Measurements from ENCODE around the gene ZWILCH.

The ZWILCH gene

DNA sequence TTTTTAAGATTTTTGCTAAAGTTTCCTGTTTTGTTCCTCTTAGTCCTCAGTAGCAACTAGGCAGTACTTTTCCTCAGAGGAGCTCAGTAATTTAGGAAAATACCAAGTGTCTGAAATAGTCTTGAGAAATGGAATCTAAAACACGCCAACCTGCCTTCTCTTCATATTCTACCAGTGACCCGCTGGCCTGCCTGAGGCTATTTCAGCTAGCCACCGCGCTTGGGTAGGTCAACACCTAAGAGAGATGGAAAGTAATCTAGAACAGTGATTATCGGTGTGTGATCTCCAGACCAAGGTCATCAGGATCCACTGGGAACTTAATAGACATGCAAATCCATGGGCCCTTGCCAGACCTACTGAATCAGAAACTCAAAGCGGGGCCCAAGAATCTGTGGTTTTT, 53.1 kb downstream of the ZWILCH start:
- no peak overlapping the region for H3K4me3 ChIP-seq (ENCODE audit: low read depth, low read length)
- no peak for DNase-seq (ENCODE audit: low read depth)
- TF ChIP-seq, protein P1, sequence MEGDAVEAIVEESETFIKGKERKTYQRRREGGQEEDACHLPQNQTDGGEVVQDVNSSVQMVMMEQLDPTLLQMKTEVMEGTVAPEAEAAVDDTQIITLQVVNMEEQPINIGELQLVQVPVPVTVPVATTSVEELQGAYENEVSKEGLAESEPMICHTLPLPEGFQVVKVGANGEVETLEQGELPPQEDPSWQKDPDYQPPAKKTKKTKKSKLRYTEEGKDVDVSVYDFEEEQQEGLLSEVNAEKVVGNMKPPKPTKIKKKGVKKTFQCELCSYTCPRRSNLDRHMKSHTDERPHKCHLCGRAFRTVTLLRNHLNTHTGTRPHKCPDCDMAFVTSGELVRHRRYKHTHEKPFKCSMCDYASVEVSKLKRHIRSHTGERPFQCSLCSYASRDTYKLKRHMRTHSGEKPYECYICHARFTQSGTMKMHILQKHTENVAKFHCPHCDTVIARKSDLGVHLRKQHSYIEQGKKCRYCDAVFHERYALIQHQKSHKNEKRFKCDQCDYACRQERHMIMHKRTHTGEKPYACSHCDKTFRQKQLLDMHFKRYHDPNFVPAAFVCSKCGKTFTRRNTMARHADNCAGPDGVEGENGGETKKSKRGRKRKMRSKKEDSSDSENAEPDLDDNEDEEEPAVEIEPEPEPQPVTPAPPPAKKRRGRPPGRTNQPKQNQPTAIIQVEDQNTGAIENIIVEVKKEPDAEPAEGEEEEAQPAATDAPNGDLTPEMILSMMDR (IDR thresholded peaks at IDR 0.05; ENCODE audit: control insufficient read depth, extremely low read depth, insufficient read depth), result no peak

DNA sequence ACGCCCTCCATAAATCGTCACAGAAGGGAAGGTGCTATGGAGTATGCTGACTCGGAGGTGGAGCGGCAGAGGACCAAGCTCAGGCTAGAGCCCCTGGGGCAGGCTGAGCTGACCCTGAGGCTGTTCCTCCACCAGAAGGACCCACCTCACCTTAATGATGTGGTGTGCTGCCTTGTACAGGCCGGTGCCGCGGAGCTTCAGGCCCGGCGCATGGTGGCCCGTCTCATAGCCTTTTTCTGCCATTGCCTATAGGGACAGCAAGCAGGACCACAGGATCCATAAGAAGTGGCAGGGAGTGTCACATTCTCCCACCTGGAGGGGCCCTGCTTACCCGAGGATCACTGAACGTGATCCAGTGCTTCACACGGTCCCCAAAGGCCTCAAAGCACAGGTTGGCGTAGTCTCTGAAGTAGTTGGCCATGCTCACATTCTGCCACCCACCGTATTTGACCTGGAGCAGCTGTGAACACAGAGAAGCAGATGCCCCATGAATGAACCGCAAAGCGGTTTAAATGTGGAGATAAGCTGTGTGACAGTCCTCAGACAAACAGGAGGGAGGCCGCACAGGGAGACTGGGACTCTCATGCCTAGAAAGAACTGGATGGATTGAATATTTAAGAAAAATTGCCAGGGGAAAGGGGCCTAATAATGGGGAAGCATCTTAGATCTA, 55.9 kb downstream of the ZWILCH start:
- TF ChIP-seq, protein P1 (IDR thresholded peaks at IDR 0.05; ENCODE audit: control insufficient read depth, extremely low read depth, insufficient read depth), result no peak
- no peak overlapping the region for H3K4me3 ChIP-seq (ENCODE audit: low read depth, low read length)
- DNase-seq (ENCODE audit: low read depth), result no peak

DNA sequence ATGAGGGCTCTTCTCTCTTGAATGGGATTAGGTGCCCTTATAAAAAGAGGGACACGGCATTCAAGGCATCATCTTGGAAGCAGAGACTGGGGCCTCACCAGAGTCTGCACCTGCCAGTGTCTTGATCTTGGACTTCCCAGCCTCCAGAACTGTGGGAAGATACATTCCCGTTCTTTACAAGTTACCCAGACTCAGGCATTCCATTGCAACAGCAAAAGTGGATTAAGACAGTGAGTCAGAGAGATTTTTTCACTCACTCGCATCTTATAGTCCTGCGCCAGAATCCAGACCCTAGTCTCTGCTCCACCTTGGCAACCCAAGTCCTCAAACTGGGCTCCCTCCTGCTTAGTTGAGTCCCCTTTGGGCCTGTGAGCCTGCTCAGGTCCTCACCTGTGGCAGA, 58.0 kb downstream of the ZWILCH start:
- TF ChIP-seq, protein P1 (IDR thresholded peaks at IDR 0.05; ENCODE audit: control insufficient read depth, extremely low read depth, insufficient read depth), result no peak
- no peak overlapping the region for H3K4me3 ChIP-seq (ENCODE audit: low read depth, low read length)
- no peak for DNase-seq (ENCODE audit: low read depth)

- no peak overlapping the region for H3K4me3 ChIP-seq (ENCODE audit: low read depth, low read length)
- TF ChIP-seq, protein P1 (IDR thresholded peaks at IDR 0.05; ENCODE audit: control insufficient read depth, extremely low read depth, insufficient read depth), result no peak
- DNase-seq (ENCODE audit: low read depth), result no peak
These were observed 58.5 kb downstream of the ZWILCH start for GRCh38 chr15:66563566-66564110.

DNA sequence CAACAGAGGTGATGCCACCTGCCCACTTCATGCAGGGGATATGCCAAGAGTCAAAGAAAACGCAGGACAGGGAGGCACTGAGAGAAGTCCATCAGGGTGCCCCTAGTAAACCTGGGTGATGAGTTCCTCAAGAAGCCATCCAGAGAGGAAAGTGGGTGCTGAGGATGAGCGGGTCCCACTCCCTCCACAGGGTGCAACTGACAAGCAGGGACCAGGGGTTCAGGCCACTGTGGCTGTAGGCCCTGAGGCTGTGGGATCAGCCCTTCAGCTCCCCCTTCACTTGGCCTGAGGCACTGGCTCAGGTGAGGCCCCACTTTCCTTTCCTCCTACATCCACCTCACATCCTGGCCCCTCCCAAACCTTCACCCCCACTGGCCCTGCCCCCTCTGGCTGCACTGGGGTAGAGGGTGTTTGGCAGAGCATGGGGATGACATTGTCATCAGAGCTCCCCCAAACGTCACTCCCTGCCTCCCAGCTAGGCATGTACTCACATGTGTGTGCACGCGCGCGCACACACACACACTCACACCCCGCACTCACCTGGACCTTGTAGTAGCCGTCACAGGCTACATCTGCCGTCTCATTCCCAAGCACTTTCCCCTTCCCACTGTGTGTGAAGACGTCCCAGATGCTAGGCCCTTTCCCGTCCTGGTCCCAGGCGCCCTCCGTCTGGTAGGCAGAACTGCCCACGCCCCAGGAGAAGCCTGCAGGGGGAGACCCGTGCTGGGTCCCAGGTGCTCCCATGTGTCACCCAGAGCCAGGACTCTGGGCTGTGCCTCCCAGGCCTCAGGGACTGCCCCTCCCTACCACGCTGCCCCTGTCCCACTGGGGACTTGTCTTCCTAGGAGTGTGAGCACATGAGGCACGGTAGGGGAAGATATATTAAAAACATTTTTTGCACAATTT, 59.3 kb downstream of the ZWILCH start:
- H3K4me3 ChIP-seq (ENCODE audit: low read depth, low read length), result no peak overlapping the region
- TF ChIP-seq, protein P1 (IDR thresholded peaks at IDR 0.05; ENCODE audit: control insufficient read depth, extremely low read depth, insufficient read depth), result no peak

GRCh38 chr15:66565141-66565641, 60.1 kb downstream of the ZWILCH start:
- no peak for DNase-seq (ENCODE audit: low read depth)
- no peak overlapping the region for H3K4me3 ChIP-seq (ENCODE audit: low read depth, low read length)
- TF ChIP-seq, protein P1 (IDR thresholded peaks at IDR 0.05; ENCODE audit: control insufficient read depth, extremely low read depth, insufficient read depth), result no peak

More for the DNA sequence above, 59.3 kb downstream of the ZWILCH start:
- no peak for DNase-seq (ENCODE audit: low read depth)

All from LNCaP clone FGC (cell line).